ENCODE results near the gene MDN1. TPM values are rescaled to one million over a fixed set of nuclear protein-coding genes. Genes with fewer than 3 reads are reported as not detected.
"Not testable (repeated sequence)": the region's sequence is repeated elsewhere in the genome, so short reads cannot be mapped to it uniquely, and the experiment has no call there.

MDN1 gene
- total RNA-seq, 2 experiments from 2014 or later: 53.8 to 56.8 TPM

DNA sequence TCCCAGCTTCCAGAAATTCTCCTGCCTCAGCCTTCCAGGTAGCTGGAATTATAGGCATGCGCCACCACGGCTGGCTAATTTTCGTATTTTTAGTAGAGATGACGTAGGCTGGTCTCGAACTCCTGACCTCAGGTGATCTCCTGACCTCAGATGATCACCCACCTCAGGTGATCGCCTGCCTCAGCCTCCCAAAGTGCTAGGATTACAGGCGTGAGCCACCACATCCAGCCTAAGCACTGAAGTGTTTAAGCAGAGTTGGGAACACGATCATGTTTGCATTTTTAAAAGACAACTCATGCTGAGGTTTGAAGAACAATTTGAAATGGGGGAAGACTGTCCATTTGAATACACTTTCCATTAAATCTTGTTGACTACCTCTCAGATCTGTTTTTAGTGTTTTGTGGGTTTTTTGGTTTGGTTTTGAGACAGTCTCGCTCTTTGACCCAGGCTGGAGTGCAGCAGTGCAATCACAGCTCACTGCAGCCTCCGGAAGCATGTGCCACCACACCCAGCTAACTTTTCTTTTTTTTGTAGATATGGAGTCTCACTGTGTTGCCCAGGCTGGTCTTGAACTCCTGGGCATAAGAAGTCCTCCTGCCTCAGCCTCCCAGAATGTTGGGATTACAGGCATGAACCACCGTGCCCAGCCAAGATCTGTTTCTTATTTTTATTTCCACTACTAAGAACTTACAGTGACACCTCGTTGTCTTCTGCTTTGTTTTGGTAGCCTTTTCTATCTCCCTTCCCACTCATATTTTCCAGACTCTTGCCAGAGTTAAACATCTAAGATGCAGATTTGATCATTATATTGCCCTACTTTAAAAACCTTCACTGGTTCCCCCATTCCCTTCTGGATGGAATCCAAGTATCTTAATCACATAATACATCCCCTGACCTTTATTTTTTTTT, 15.5 kb upstream of the MDN1 start:
- ChIA-PET POLR2A (interaction anchor here (0.7 kb wide), 1 partner anchor 970 kb away, joined by 3 read pairs; no protein-coding TSS in a partner anchor), CTCF (interaction anchor here (1.7 kb wide), 1 partner anchor 42 kb away, joined by 4 read pairs; no protein-coding TSS in a partner anchor)
- Mint-ChIP-seq H3K27me3 (no peaks in the 10 kb centered on the region), H3K4me3 (peak overlapping the region; percentile 40), H3K27ac (peak overlapping the region; percentile 87), H3K4me1 (peaks cover 60% of the 10 kb centered on the region), H3K9me3 (no peaks in the 10 kb centered on the region), H3K36me3 (ENCODE audit: low read depth) (peaks cover 71% of the 10 kb centered on the region)
- DNase-seq: peak; percentile 48

DNA sequence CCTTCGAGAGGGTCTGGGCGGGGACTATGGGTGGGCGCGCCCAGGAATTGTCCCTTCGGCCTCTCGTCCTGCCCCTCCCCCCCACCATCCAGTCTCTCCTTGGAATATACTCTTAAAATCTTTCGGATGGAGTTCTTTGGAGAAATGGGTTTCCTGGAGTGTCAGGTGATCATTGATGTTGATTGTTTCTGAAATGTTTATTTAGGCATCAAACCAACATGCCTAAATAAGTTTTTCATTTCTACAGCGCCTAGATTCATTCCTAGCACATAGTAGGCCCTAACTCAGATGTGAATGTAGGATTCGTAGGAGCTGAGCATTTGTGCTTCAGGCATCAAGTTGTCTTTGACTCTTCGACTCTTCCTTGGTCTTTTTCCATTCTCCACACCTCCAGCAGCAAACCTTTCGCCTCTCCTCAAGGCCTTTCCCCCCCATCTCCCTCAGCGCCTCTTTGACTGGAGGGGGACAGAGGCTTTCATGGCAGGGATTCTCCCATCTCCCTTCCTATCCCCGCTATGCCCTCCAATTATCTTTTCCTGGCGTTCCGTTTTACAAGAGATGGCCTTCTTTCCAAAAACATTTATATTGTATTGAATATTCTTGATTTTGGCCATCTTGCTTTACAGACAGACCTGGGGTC, 10.7 kb upstream of the MDN1 start:
- ChIA-PET POLR2A (no interaction called here), CTCF (interaction anchor here (1.0 kb wide), 1 partner anchor 27 kb away, joined by 3 read pairs; no protein-coding TSS in a partner anchor)
- H3K27me3 Mint-ChIP-seq: no peaks in the 10 kb centered on the region
- no peaks in the 10 kb centered on the region for H3K9me3 Mint-ChIP-seq
- H3K4me1 Mint-ChIP-seq: peaks cover 41% of the 10 kb centered on the region
- no peak for DNase-seq
- H3K4me3 Mint-ChIP-seq: peak overlapping the region; percentile 100
- peak overlapping the region; percentile 97 for H3K27ac Mint-ChIP-seq
- H3K36me3 Mint-ChIP-seq (ENCODE audit: low read depth): peaks cover 43% of the 10 kb centered on the region

DNA sequence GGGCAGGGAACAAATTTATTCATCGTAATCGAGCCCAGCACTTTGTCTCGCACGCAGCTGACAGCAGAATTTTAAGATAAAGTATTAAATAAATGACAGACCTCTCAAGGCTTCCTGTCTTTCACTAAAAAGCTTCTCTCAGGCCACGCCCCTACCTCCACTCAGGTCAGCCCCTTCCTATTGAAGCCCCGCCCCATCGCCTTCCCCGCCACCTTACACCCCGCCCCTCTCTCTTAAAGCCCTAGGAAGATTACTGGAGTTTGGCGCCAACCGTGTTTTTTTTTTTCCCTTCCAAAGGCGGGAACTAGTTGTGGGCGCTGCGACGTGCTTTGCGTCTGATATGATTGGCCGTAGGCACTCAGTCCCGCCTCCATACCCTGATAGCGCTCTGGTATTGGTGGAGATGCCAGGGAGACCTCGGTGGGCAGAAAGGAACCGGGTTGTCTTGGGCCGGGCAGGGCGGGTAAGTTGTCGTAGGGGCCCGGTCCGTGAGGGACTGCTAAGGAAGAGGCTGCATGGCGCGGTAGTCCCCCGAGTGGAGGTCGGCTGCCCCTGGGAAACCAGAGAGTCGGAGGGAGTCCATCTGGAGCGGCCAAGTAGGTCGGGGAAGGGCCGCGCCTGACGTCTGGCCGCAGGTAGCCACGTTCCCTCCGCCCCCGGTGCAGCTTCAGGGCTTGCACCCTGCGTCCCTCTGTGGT, 10.0 kb upstream of the MDN1 start, which contains the start of gene CASP8AP2:
Gene CASP8AP2 (plus strand): TSS at position 409 of the 698 bp plus-strand sequence.
- H3K27me3 Mint-ChIP-seq: no peaks in the 10 kb centered on the region
- DNase-seq: peak; percentile 97
- CTCF ChIA-PET: interaction anchor here (0.7 to 2.0 kb wide), 7 partner anchors 10 to 649 kb away, joined by 3 to 11 read pairs (median 3); partner anchors contain the start of genes ANKRD6 and MDN1
- peak within 1 kb of the TSS; percentile 97 for H3K27ac Mint-ChIP-seq
- peak within 1 kb of the TSS; percentile 100 for H3K4me3 Mint-ChIP-seq
- H3K9me3 Mint-ChIP-seq: no peaks in the 10 kb centered on the region
- POLR2A ChIA-PET: interaction anchor here (0.6 to 1.4 kb wide), 5 partner anchors 10 to 455 kb away, joined by 4 to 10 read pairs (median 5); partner anchors contain the start of gene MDN1
- H3K4me1 Mint-ChIP-seq: peaks cover 35% of the 10 kb centered on the region
- H3K36me3 Mint-ChIP-seq (ENCODE audit: low read depth): peaks cover 36% of the 10 kb centered on the region

DNA sequence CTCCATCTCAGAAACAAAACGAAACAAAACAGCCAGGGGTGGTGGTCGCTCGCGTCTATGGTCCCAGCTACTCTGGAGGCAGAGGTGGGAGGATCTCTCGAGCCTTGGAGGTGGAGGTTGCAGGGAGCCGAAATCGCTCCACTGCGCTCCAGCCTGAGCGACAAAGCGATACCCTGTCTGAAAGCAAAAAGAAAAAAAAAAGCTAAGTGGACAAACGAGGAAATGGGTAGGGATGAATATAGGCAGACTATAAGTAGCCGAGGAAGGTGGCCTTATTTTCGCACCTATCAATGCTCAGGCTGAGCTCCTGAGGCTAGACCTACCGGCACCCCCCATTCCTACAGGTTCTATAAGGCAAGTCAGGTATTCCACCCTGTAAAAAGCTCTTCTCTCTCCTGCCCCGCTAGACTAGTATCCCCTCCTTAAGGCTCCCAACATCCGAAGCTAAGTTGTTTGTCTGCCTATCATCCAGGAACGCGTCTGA, 9.4 kb upstream of the MDN1 start:
- ChIA-PET POLR2A (interaction anchor here (0.6 to 1.4 kb wide), 5 partner anchors 9 to 456 kb away, joined by 4 to 10 read pairs (median 5); partner anchors contain the start of gene MDN1), CTCF (interaction anchor here (0.7 to 2.0 kb wide), 7 partner anchors 9 to 650 kb away, joined by 3 to 11 read pairs (median 3); partner anchors contain the start of genes ANKRD6 and MDN1)
- DNase-seq: peak; percentile 43
- Mint-ChIP-seq H3K4me3 (peak overlapping the region; percentile 100), H3K36me3 (ENCODE audit: low read depth) (peaks cover 36% of the 10 kb centered on the region), H3K9me3 (no peaks in the 10 kb centered on the region), H3K27me3 (no peaks in the 10 kb centered on the region), H3K27ac (peak overlapping the region; percentile 97), H3K4me1 (peaks cover 35% of the 10 kb centered on the region)

DNA sequence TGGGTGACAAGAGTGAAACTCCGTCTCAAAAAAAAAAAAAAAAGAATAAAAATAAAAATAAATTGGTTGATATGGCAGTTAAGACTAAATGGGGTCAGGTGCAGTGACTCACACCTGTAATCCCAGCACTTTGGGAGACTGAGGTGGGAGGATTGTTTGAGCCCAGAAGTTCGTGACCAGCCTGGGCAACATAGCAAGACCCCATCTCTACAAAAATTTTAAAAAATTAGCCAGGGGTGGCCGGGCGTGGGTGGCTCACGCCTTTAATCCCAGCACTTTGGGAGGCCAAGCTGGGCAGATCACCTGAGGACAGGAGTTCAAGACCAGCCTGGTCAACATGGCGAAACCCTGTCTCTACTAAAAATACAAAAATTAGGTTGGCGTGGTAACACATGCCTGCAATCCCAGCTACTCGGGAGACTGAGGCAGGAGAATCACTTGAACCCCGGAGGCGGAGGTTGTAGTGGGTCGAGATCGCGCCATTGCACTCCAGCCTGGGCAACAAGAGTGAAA, 8.9 kb upstream of the MDN1 start:
- not testable (repeated sequence) for H3K27me3 Mint-ChIP-seq, DNase-seq, H3K9me3 Mint-ChIP-seq
- H3K27ac Mint-ChIP-seq: peak overlapping the region; percentile 97
- CTCF ChIA-PET: interaction anchor here (0.7 to 2.0 kb wide), 5 partner anchors 8 to 177 kb away, joined by 3 to 11 read pairs (median 3); partner anchors contain the start of gene MDN1
- peaks cover 32% of the 10 kb centered on the region for H3K4me1 Mint-ChIP-seq
- H3K36me3 Mint-ChIP-seq (ENCODE audit: low read depth): peaks cover 32% of the 10 kb centered on the region
- H3K4me3 Mint-ChIP-seq: peak overlapping the region; percentile 100
- POLR2A ChIA-PET: interaction anchor here (1.1 to 1.4 kb wide), 2 partner anchors 9 to 17 kb away, joined by 5 to 10 read pairs; partner anchors contain the start of gene MDN1

DNA sequence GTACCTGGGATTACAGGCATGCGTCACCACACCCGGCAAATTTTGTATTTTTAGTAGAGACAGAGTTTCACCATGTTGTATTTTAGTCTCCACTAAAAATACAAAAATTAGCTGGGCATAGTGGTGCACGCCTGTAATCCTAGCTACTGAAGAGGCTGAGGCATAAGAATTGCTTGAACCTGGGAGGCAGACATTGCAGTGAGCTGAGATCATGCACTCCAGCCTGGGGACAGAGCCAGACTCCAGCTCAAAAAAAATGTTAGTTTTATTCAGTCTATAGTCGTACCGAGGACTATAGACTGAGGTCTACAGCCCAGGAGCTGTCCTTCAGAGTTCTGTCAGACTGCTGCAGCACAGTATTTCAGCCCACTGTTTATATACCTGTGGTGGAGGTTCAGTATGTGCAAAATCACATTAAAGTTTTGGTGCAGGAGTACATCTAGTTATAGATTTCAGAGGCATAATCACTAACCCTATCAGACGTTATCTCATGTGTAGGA, 6.5 kb upstream of the MDN1 start:
- H3K27me3 Mint-ChIP-seq: no peaks in the 10 kb centered on the region
- no peak overlapping the region for H3K4me3 Mint-ChIP-seq
- peaks cover 9% of the 10 kb centered on the region for H3K36me3 Mint-ChIP-seq (ENCODE audit: low read depth)
- CTCF ChIA-PET: interaction anchor here (1.4 kb wide), 1 partner anchor 18 kb away, joined by 5 read pairs; no protein-coding TSS in a partner anchor
- POLR2A ChIA-PET: interaction anchor here (0.6 kb wide), 1 partner anchor 15 kb away, joined by 3 read pairs; no protein-coding TSS in a partner anchor
- no peak for DNase-seq
- H3K4me1 Mint-ChIP-seq: peaks cover 23% of the 10 kb centered on the region
- no peak overlapping the region for H3K27ac Mint-ChIP-seq
- no peaks in the 10 kb centered on the region for H3K9me3 Mint-ChIP-seq

DNA sequence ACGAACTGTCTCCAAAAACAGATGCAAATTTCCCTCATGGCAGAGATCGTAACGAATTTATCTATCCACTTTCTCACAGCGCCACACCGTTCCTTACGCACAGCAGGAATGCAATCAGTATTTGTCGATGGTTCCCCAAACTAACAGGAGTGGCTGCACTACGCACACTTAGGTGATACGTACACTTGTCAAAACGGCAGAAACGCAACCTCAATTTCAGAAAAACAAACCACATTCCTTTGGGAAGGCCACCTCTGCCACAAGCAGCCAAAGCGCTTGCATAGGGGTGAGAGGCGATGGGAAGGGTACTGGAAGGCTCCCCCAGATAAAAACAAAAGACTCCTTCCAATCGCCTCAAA, 638 bp downstream of the MDN1 start:
- Mint-ChIP-seq H3K27me3 (no peaks in the 10 kb centered on the region), H3K4me3 (peak overlapping the region; percentile 82), H3K9me3 (no peaks in the 10 kb centered on the region), H3K27ac (peak overlapping the region; percentile 93), H3K36me3 (ENCODE audit: low read depth) (peaks cover 5% of the 10 kb centered on the region), H3K4me1 (peaks cover 41% of the 10 kb centered on the region)
- CTCF ChIA-PET: interaction anchor here (0.7 to 1.8 kb wide), 2 partner anchors 28 to 38 kb away, joined by 4 to 5 read pairs; no protein-coding TSS in a partner anchor
- peak; percentile 13 for DNase-seq
- POLR2A ChIA-PET: interaction anchor here (0.6 to 1.7 kb wide), 2 partner anchors 10 to 13 kb away, joined by 4 to 10 read pairs; partner anchors contain the start of gene CASP8AP2

DNA sequence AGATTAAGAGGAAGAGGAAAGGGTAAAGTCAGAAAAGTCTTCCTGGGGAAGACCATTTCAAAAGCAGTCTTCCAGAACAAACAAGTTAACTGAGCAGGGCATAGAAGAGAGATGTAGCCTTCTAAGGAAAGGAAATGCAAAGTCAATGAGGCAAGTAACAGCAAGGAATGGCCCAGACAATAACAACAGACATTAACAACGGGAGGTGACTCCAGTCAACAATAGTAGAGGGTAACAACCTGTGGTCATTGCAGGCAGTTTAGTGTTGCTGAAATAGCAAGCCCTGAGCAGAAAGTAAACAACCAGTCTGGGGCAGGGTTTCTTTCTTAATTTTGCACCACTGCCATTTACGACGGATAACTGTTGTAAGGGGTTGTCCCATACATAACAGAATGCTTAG, 2.1 kb downstream of the MDN1 start:
- CTCF ChIA-PET: interaction anchor here (1.1 kb wide), 1 partner anchor 20 kb away, joined by 3 read pairs; no protein-coding TSS in a partner anchor
- peaks cover 36% of the 10 kb centered on the region for H3K4me1 Mint-ChIP-seq
- H3K36me3 Mint-ChIP-seq (ENCODE audit: low read depth): peaks cover 5% of the 10 kb centered on the region
- H3K9me3 Mint-ChIP-seq: no peaks in the 10 kb centered on the region
- H3K4me3 Mint-ChIP-seq: peak overlapping the region; percentile 82
- POLR2A ChIA-PET: no interaction called here
- H3K27ac Mint-ChIP-seq: peak overlapping the region; percentile 60
- DNase-seq: no peak
- no peaks in the 10 kb centered on the region for H3K27me3 Mint-ChIP-seq

DNA sequence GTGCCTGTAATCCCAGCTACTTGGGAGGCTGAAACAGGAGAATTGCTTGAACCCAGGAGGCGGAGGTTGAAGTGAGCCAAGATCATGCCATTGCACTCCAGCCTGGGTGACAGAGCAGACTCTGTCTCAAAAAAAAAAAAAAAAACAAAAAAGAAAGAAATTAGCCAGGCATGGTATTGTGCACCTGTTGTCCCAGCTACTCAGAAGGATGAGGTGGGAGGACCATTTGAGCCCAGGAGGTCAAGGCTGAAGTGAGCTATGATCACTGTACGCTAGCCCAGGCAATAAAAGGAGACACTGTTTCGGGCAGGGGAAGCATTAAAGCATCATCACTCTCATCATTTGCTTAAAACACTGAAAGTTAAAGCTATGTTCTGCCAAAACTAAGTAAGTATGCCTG, 6.2 kb downstream of the MDN1 start:
- H3K4me1 Mint-ChIP-seq: peaks cover 26% of the 10 kb centered on the region
- H3K36me3 Mint-ChIP-seq (ENCODE audit: low read depth); H3K27ac Mint-ChIP-seq; DNase-seq; H3K9me3 Mint-ChIP-seq; H3K4me3 Mint-ChIP-seq; H3K27me3 Mint-ChIP-seq; POLR2A ChIA-PET: not testable (repeated sequence)
- CTCF ChIA-PET: interaction anchor here (0.7 kb wide), 1 partner anchor 10 kb away, joined by 3 read pairs; no protein-coding TSS in a partner anchor

DNA sequence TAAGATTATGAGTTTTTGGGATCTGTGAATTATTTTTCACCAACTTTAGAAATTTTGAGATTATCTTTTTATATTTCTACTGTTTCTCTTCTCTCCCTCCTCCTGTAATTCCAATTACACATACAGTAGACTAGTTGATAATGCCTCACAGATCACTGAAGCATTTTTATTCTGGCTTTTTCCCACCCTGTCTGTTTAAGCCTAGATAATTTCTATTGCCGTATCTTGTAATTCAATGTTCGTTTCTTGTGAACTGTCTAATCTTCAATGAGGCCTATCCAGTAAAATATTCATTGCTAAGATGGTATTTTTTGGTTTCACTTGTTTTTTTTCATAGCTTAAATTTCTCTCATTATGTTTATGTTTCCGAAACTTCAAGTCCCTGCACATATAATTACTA, 12.0 kb downstream of the MDN1 start:
- POLR2A ChIA-PET: interaction anchor here (0.6 kb wide), 1 partner anchor 673 kb away, joined by 6 read pairs; no protein-coding TSS in a partner anchor
- Mint-ChIP-seq H3K36me3 (ENCODE audit: low read depth) (peaks cover 6% of the 10 kb centered on the region), H3K27ac (peak overlapping the region; percentile 57)

DNA sequence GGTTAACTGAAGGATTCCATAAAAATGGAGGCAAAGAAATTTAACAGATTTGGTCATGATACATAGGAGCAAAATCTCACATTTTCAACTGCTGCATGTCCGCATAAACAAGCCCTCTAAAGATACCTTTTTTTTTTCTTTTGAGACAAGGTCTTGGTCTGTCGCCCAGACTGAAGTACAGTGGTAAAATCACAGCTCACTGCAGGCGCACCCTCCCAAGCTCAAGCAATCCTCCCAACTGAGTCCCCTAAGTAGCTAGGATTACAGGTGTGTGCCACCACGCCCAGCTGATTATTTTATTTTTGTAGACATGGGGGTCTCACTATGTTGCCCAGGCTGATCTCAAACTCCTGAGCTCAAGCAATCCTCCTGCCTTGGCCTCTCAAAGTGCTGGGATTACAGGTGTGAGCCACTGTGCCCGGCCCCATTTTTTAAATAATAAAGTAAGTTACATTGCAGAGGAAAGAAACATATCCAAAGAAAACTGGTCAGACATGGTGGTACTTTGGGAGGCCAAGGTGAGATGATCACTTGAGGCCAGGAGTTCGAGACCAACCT, 13.7 kb downstream of the MDN1 start:
- no peak overlapping the region for H3K27ac Mint-ChIP-seq
- no peak for DNase-seq
- CTCF ChIA-PET: interaction anchor here (0.8 kb wide), 2 partner anchors 9 to 134 kb away, joined by 3 read pairs; no protein-coding TSS in a partner anchor
- no peak overlapping the region for H3K4me3 Mint-ChIP-seq
- H3K4me1 Mint-ChIP-seq: peaks cover 11% of the 10 kb centered on the region
- no peaks in the 10 kb centered on the region for H3K27me3 Mint-ChIP-seq
- POLR2A ChIA-PET: interaction anchor here (0.5 kb wide), 1 partner anchor 13 kb away, joined by 4 read pairs; no protein-coding TSS in a partner anchor
- no peaks in the 10 kb centered on the region for H3K9me3 Mint-ChIP-seq
- H3K36me3 Mint-ChIP-seq (ENCODE audit: low read depth): peaks cover 14% of the 10 kb centered on the region

More for the DNA sequence above, 12.0 kb downstream of the MDN1 start:
- no peaks in the 10 kb centered on the region for H3K27me3 Mint-ChIP-seq
- H3K4me1 Mint-ChIP-seq: peaks cover 13% of the 10 kb centered on the region
- CTCF ChIA-PET: interaction anchor here (0.6 to 1.7 kb wide), 4 partner anchors 15 to 510 kb away, joined by 3 to 6 read pairs (median 4); no protein-coding TSS in a partner anchor
- H3K4me3 Mint-ChIP-seq: no peak overlapping the region
- H3K9me3 Mint-ChIP-seq: no peaks in the 10 kb centered on the region
- no peak for DNase-seq
